Caki2 (cell line): ENCODE measurements around the gene FAM234A. TPM values are rescaled to one million over a fixed set of nuclear protein-coding genes. Genes with fewer than 3 reads are reported as not detected.

Experiments used
- DNase-seq: peaks from one replicate; pipeline ENCODE4 v3.0.0-alpha.2; 2015; ENCODE audit warnings: low read depth
- in situ Hi-C: cut with HindIII; loops from 2 replicates; pipeline ENCODE4 v1.10.0; 2016; ENCODE audit warnings: low sequenced_read_pairs, low pct_unique_long_range_greater_than_20kb, mixed read lengths
- total RNA-seq: library from RNA; depleted of rRNA; stranded (reverse); fragments of >200 nt; shearing (Covaris generic); gene quantifications from 2 replicates; pipeline ENCODE4 v1.2.3, GENCODE V29; 2014; ENCODE audit warnings: low replicate concordance

Gene FAM234A
- total RNA-seq, 1 experiment from 2014 or later, result 231 TPM

GRCh38 chr16:286491-287297, 52.1 kb downstream of the FAM234A start:
- DNase-seq, result no peak
- in situ Hi-C loops, result no loop called here

GRCh38 chr16:287298-287811, 52.7 kb downstream of the FAM234A start:
- DNase-seq, result no peak
- in situ Hi-C loops, result no loop called here

- DNase-seq, result no peak
- in situ Hi-C loops, result no loop called here
These were observed 53.6 kb downstream of the FAM234A start for GRCh38 chr16:287981-288920.

GRCh38 chr16:289395-289997, 54.9 kb downstream of the FAM234A start:
- DNase-seq, result no peak
- in situ Hi-C loops, result no loop called here

- DNase-seq, result no peak
- in situ Hi-C loops, result no loop called here
These were observed 55.5 kb downstream of the FAM234A start for GRCh38 chr16:290015-290680.

- no peak for DNase-seq
- in situ Hi-C loops, result no loop called here
These were observed 56.2 kb downstream of the FAM234A start for GRCh38 chr16:290681-291405.

- no peak for DNase-seq
- in situ Hi-C loops, result no loop called here
These were observed 56.9 kb downstream of the FAM234A start for GRCh38 chr16:291539-291938.

GRCh38 chr16:293043-293775, 58.6 kb downstream of the FAM234A start:
- in situ Hi-C loops, result no loop called here
- DNase-seq, result no peak

GRCh38 chr16:296276-296675, 61.7 kb downstream of the FAM234A start:
- DNase-seq, result no peak
- in situ Hi-C loops, result no loop called here

GRCh38 chr16:296806-297510, 62.3 kb downstream of the FAM234A start:
- no peak for DNase-seq
- in situ Hi-C loops, result no loop called here

GRCh38 chr16:297832-298231, 63.2 kb downstream of the FAM234A start:
- in situ Hi-C loops, result no loop called here

GRCh38 chr16:301235-301634, 66.6 kb downstream of the FAM234A start:
- in situ Hi-C loops, result no loop called here

More at GRCh38 chr16:297832-298231, 63.2 kb downstream of the FAM234A start:
- no peak for DNase-seq

GRCh38 chr16:301950-302349, 67.3 kb downstream of the FAM234A start:
- no peak for DNase-seq
- in situ Hi-C loops, result no loop called here

More at GRCh38 chr16:301235-301634, 66.6 kb downstream of the FAM234A start:
- no peak for DNase-seq

GRCh38 chr16:303760-304505, 69.3 kb downstream of the FAM234A start:
- no peak for DNase-seq
- in situ Hi-C loops, result no loop called here

GRCh38 chr16:305916-306626, 71.5 kb downstream of the FAM234A start:
- DNase-seq, result no peak
- in situ Hi-C loops, result no loop called here
